ENCODE results near the gene DHRS13. TPM values are rescaled to one million over a fixed set of nuclear protein-coding genes. Genes with fewer than 3 reads are reported as not detected.
A peak's percentile ranks its signal among the peaks of the same experiment; 100 is the strongest.
"Not testable (repeated sequence)": the region's sequence is repeated elsewhere in the genome, so short reads cannot be mapped to it uniquely, and the experiment has no call there.

Gene DHRS13
- total and polyA plus RNA-seq, 2 experiments from 2014 or later: 35.4 to 40.9 TPM

GRCh38 chr17:28906706-28907438 lies 4.0 kb upstream of the DHRS13 start:
- no peaks in the 10 kb centered on the region for H3K27me3 ChIP-seq
- DNase-seq (ENCODE audit: low read depth in 1 of 2, low spot score in 1 of 2): no peak
- no peak overlapping the region for H3K4me3 ChIP-seq
- H3K4me1 ChIP-seq (ENCODE audit: low read depth): no peaks in the 10 kb centered on the region
- peaks cover 52% of the 10 kb centered on the region for H3K36me3 ChIP-seq
- no peaks in the 10 kb centered on the region for H3K9me3 ChIP-seq (ENCODE audit: low read depth)
- no peak overlapping the region for H3K27ac ChIP-seq
- TF ChIP-seq CTCF (IDR thresholded peaks at IDR 0.05; ENCODE audit: low read depth, low read length): no peak

- H3K4me1 ChIP-seq (ENCODE audit: low read depth): no peaks in the 10 kb centered on the region
- H3K4me3 ChIP-seq: no peak overlapping the region
- TF ChIP-seq CTCF (IDR thresholded peaks at IDR 0.05; ENCODE audit: low read depth, low read length): no peak
- DNase-seq (ENCODE audit: low read depth in 1 of 2, low spot score in 1 of 2): no peak
- H3K36me3 ChIP-seq: peaks cover 46% of the 10 kb centered on the region
- H3K27me3 ChIP-seq: no peaks in the 10 kb centered on the region
- H3K27ac ChIP-seq: no peak overlapping the region
- no peaks in the 10 kb centered on the region for H3K9me3 ChIP-seq (ENCODE audit: low read depth)
Measured at GRCh38 chr17:28906276-28906675, 3.4 kb upstream of the DHRS13 start.

GRCh38 chr17:28904800-28905199 lies 1.9 kb upstream of the DHRS13 start:
- Histone ChIP-seq H3K4me3 (no peak overlapping the region), H3K27ac (peak overlapping the region; percentile 50), H3K4me1 (ENCODE audit: low read depth) (no peaks in the 10 kb centered on the region), H3K27me3 (no peaks in the 10 kb centered on the region), H3K9me3 (ENCODE audit: low read depth) (no peaks in the 10 kb centered on the region), H3K36me3 (peaks cover 31% of the 10 kb centered on the region)
- no peak for DNase-seq (ENCODE audit: low read depth in 1 of 2, low spot score in 1 of 2)
- TF ChIP-seq CTCF (IDR thresholded peaks at IDR 0.05; ENCODE audit: low read depth, low read length): no peak

GRCh38 chr17:28903546-28903841 lies 615 bp upstream of the DHRS13 start:
- not testable (repeated sequence) for DNase-seq (ENCODE audit: low read depth in 1 of 2, low spot score in 1 of 2)

GRCh38 chr17:28901866-28902818 lies 737 bp downstream of the DHRS13 start:
- no peak for TF ChIP-seq CTCF (IDR thresholded peaks at IDR 0.05; ENCODE audit: low read depth, low read length)
- peak overlapping the region; percentile 71 for H3K27ac ChIP-seq
- peak; percentile 32 to 71 for DNase-seq (ENCODE audit: low read depth in 1 of 2, low spot score in 1 of 2)

More at GRCh38 chr17:28903546-28903841, 615 bp upstream of the DHRS13 start:
- not testable (repeated sequence) for H3K9me3 ChIP-seq (ENCODE audit: low read depth); H3K4me1 ChIP-seq (ENCODE audit: low read depth); H3K27me3 ChIP-seq; H3K4me3 ChIP-seq
- peak overlapping the region; percentile 50 for H3K27ac ChIP-seq
- peaks cover 18% of the 10 kb centered on the region for H3K36me3 ChIP-seq

More at GRCh38 chr17:28901866-28902818, 737 bp downstream of the DHRS13 start:
- Histone ChIP-seq H3K27me3 (no peaks in the 10 kb centered on the region), H3K9me3 (ENCODE audit: low read depth) (no peaks in the 10 kb centered on the region), H3K4me3 (peak overlapping the region; percentile 58), H3K36me3 (peaks cover 12% of the 10 kb centered on the region), H3K4me1 (ENCODE audit: low read depth) (no peaks in the 10 kb centered on the region)

Data from cardiac muscle cell (in vitro differentiated cells and primary cell).